Fibroblast of skin of left biceps (primary cell): ENCODE results near the gene LMOD1.
A peak's percentile ranks its signal among the peaks of the same experiment; 100 is the strongest.
"Not testable (repeated sequence)": the region's sequence is repeated elsewhere in the genome, so short reads cannot be mapped to it uniquely, and the experiment has no call there.

Source experiments
- DNase-seq, 2 experiments: peaks; one replicate each; pipeline ENCODE4 v3.0.0-alpha.2; 2013; ENCODE audit warnings: low read depth in 2 of 2

The LMOD1 gene

DNA sequence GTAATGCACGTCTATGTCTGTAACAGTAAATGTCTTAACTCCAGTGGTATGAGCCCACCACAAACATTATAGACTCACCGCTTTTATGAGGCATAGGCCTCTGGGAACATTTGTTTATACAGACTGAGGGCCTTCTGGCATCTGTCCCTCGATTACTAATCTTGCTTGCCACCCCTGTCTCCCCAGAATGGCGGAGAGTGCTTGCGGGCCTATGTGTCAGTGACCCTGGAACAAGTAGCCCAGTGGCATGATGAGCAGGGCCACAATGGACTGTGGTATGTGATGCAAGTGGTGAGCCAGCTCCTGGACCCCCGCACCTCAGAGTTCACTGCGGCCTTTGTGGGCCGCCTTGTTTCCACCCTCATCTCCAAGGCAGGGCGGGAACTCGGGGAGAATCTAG, 76.0 kb downstream of the LMOD1 start:
- no peak for DNase-seq

DNA sequence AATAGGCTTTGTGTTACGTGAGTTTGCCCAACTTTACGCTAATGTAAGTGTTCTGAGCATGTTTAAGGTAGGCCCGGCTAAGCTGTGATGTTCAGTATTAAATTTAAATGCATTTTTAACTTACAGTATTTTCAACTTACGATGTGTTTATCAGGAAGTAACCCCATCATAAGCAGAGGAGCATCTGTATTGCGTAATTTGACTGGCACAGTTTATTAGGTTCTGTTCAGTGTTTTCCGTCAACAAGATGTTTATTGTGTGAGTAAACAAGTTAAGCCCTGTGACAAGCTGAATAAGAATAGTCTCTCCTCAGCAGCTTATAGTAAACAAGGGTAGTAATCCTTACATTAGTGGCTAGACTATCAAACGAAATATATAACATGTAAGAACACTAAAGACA, 84.9 kb downstream of the LMOD1 start:
- no peak for DNase-seq

DNA sequence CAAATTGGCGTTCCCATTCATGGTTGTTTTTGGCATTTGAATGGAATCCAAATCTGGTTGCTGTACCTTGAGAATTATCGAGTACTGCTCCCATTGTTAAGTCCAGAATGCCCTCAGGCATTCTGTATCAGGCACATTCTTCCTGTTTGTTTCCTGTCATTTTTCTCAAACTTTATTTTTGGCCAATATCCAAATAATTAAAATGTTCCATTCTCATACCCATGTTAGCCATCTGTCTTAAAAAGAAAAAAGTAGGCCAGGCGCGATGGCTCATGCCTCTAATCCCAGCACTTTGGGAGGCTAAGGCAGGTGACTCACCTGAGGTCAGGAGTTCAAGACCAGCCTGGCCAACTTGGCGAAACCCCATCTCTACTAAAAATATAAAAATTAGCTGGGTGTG, 86.9 kb downstream of the LMOD1 start:
- no peak for DNase-seq

DNA sequence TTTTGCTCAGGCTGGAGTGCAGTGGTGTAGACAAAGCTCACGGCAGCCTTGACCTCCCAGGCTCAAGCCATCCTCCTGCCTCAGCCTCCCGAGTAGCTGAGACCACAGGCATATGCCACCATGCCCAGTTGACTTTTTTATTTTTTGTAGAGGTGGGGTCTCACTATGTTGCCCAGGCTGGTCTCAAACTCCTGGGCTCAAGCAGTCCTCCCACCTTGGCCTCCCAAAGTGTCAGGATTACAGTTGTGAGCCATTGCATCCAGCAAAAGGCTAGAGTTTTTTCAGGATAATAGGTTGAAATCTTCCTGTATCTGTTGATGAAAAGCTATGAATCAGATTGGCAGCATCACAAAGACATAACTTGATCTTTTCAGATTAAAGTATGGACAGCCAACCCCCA, 89.6 kb downstream of the LMOD1 start:
- not testable (repeated sequence) for DNase-seq

DNA sequence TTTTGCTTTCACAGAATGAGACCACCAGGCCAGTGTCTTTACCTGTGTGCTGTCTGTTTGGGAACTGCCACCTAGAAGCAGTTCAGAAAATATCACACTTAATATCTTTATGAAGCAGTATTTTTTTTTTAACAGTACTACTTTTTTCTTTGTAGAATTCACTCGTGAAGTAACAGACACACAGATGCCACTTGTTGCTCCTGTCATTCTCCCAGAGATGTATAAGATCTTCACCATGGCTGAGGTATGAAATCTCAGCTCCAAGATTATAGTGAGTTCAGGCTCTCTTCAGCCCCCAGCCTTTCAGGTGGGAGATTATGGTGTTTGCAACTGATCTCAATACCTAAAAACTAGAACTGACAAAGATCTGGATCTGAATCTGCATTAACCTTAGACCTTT, 94.4 kb downstream of the LMOD1 start:
- DNase-seq: no peak

DNA sequence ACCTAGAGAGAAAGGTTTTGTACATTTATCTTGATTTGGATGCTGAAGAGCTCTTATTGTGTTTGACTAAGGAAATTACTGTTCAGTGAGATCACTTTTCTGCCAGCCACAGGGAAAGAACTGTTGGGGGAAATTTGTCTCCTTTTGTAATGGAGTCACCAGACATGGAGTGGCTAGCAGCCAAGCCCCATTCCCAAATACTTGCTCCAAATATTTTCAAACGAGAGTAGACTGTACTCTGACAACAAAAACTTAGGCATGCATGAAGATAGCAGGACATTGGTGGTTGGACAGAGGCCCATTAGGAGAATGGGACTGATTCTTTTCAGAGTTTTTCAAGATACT, 96.3 kb downstream of the LMOD1 start:
- peak; percentile 83 to 85 for DNase-seq

DNA sequence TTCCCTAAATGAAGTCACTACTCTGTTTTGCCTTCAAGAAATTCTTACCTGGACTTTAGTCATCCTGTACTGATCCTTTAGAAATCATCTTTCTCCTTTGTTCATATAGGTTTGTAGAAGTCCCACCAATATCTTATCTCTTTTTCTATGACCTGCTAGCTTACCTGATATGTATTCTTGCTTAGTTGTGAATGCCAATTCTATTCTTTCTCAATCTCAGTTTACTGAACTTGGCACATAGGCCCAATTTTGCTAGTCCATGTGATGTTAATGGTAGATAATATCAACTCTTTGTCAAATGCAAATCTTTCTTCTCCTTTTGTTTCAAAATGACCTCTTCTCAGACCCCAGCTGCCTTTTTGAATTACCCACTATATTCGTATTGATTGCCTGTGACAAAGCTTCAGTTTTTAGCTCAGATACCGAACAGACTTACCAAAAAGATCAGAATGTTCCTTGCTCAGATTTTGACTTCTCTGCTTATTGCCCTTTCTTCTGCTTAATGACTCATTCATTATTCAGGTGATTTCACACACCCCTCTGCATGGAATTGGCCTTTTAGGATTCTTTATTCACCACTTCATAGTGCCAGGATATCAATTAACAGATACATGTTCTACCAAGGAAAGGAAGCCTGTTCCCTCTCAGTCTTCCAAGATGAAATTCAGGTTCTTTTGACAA, 96.8 kb downstream of the LMOD1 start:
- no peak for DNase-seq

DNA sequence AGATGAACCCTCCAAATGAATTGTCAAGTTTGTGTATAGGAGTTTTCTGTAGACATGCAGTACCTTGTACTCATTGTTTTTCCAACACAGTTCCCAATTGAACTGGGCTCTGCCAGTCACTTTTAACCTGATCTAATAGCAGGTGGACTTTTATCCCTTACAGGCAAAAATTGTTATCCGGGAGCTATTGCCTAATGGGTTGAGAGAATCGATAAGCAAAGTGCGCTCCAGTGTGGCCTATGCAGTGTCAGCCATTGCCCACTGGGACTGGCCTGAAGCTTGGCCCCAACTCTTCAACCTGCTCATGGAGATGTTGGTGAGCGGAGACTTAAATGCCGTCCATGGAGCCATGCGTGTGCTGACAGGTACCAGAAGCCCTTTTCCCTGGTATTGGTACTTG, 98.1 kb downstream of the LMOD1 start:
- no peak for DNase-seq

DNA sequence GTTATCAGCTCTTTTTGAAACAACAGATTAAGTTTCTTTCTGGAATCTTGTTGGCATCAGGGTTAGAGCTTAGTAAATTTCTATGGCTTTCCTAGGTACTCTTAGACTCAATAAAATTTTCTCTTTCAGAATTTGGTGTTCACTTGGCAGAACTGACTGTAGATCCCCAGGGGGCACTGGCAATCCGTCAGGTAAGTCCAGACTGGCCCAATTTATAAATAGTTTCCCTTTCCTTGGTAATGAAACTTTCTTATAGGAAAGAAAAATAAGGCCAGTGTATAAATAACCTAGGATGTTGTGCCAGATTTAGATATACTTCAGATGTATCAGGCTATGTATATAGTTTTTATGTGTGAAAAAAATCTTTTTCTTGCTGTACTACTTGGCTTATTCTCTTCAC, 99.2 kb downstream of the LMOD1 start:
- no peak for DNase-seq
